ENCODE data around the gene XPC.

XPC gene

DNA sequence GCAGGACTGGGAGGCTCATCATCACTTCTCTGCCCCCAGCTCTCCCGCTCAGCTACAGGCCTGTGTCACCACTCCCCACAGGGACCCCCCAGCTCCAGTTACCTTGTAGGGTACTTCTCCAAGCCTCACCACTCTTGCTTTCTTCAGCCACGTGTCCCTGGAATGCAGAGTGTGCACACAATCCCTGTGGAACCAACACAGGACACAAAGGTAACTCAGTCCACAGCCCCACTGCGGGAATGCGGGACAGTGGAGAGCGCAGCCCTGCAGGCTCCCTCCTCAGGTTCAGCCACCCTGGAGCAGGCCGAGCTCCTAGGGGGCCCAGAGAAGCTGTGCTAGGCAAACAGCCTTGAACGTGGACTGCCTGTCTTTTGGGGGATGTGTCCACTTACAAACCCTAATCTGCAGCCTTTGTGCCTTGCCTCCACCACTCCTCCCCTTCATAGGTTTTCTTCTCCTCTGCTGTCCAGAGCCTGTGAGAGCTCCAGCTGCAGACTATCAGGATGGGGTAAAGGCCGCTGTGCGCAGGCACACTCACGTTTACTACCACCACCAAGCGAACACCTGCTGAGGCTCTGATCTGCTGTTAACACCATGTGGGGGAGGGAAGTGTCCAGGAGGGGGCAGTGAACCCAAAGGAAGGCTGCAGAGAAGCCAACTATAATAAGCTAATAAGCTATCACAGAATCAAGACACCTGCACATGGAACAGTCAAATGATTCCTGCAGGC is 26.0 kb downstream of the XPC start:
- DNase-seq (ENCODE audit: insufficient read length): no peak
- no peak for FAIRE-seq
- TF ChIP-seq POLR2A (IDR thresholded peaks at IDR 0.05; ENCODE audit: low read depth, low read length): no peak
- TF ChIP-seq TAF1 (IDR thresholded peaks at IDR 0.05; ENCODE audit: borderline replicate concordance, low read depth, low read length): no peak
- no peak for TF ChIP-seq POLR2AphosphoS5 (IDR thresholded peaks at IDR 0.05; ENCODE audit: low read depth, low read length)

DNA sequence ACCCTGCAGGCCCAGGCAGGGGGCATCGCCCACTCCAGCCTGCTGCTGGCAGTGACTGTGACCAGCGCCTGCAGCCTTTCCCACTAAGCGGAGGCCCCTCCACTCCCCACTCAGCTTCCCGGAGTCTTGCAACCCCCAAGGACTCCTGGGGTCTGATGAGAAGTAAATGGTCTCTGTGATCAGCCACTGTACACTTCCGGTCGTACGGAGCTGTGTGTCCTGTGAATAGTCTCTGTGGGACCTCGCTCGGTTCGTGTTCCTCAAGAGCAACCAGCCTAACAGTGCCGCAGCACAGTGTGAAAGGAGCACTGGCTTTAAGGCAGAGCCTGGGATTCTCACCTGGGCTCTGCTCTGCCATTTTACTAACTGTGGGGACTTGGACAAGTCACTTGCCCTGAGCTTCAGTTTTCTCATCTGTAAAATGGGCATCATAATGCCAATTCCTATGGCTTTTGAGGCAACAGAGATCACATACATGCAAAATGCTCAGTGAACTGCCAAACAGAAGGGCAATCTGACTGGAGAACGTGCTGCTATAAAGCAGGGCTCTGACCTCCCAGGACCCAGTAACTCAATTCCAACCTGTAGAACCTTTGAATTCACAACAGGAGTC is 26.8 kb downstream of the XPC start:
- DNase-seq (ENCODE audit: insufficient read length): no peak
- no peak for TF ChIP-seq TAF1 (IDR thresholded peaks at IDR 0.05; ENCODE audit: borderline replicate concordance, low read depth, low read length)
- TF ChIP-seq POLR2A (IDR thresholded peaks at IDR 0.05; ENCODE audit: low read depth, low read length): no peak
- no peak for TF ChIP-seq POLR2AphosphoS5 (IDR thresholded peaks at IDR 0.05; ENCODE audit: low read depth, low read length)
- no peak for FAIRE-seq

DNA sequence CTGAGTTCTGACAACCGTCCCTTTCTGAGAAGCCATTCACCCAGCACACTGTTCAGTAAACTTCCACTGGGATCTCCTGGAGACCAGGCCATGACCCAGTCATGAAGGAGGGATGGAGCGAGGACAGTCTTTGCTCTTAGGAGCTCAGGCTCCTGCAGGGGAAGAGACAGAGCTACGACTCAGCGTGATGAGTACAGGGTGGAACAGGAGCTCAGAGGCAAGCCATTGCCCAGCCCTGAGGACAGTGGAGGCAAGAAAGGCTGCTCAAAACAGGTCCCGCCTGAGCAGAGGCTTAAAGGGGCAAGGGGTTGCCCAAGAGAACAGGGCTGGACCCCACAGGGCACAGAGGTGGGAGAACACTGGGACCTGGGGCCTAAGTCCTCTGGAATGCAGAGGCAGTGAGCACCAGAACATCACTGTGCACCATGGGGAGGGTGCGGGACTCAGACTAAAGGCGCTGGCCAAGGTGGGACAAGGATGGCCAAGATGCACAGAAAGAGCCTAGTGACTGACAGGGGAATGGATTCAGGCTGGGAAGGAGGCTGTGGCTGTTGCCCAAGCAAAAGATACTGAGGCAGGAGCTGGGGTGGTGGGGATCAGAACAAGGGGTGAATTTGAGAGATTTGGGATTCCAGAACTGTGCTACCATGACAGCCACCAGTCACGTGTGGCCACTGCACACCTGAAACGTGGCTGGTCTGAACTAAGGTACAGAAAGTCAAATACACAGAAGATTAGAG is 27.7 kb downstream of the XPC start:
- DNase-seq (ENCODE audit: insufficient read length) (no peak), FAIRE-seq (no peak)

DNA sequence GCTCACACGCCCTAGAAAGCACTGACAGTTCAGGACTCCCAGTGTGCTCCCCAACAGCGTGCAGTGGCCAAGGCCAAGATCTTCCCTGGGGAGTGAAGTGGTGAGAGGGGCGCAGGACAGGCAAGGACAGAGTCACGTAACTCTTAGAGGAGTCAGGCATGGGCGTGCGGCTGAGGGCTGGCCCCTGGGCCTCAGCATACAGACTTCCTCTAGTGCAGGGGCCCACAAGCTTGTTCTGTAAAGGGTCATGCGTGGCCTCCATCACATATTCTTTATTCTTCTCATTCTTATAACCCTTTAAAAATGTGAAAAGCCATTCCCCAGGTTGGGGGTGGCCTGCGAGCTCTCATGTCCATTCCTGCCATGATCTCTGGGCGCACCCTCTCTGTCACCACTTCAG is 28.3 kb downstream of the XPC start:
- FAIRE-seq: no peak
- TF ChIP-seq POLR2AphosphoS5 (IDR thresholded peaks at IDR 0.05; ENCODE audit: low read depth, low read length) (no peak), TAF1 (IDR thresholded peaks at IDR 0.05; ENCODE audit: borderline replicate concordance, low read depth, low read length) (no peak), POLR2A (IDR thresholded peaks at IDR 0.05; ENCODE audit: low read depth, low read length) (no peak)

More for the DNA sequence above, 27.7 kb downstream of the XPC start:
- TF ChIP-seq POLR2AphosphoS5 (IDR thresholded peaks at IDR 0.05; ENCODE audit: low read depth, low read length) (no peak), POLR2A (IDR thresholded peaks at IDR 0.05; ENCODE audit: low read depth, low read length) (no peak), TAF1 (IDR thresholded peaks at IDR 0.05; ENCODE audit: borderline replicate concordance, low read depth, low read length) (no peak)

DNA sequence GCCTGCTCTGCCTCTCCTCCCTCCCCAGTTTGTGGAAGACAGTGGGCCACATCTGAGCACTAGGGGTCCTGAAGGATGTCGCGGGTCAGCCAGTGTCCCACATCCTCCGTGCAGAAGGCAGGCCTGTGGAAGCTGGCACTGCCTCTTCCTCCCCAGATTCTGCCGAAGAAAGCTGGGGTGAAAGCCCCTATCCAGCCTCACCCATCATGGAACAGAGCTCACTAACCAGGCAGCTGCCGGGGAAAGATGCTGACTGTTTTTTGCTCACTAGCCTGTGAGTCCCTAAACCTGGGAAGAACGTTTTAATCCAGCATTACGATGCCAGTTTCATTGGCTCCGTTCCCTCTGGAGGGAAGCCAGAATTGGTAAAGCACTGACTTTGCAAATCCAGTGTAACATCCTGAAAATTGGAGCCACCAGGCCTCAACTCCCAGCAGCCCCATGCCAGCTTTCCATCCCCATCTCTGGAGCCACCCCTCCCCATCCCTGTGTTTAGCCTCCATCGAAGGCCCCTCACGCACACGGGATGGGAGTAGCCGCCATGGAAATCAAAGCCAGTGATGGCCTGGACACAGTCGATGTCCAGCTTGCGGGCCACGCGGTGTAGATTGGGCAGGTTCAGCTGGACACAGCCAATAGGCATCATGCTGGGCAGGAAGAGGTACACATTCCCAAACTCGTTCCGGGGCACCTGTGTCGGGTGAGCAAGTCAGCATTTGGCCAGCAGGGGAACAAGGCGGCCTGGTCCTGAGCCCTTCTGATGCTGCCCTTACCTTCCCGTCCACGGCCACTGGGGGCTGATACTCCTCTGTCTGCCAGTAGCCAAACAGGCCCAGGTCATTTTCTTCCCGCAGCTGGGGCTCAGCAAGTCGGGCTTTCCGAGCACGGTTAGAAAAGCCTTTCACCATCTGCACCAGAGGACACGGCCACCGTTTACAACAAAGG is 30.1 kb downstream of the XPC start:
- TF ChIP-seq TAF1 (IDR thresholded peaks at IDR 0.05; ENCODE audit: borderline replicate concordance, low read depth, low read length): no peak
- TF ChIP-seq POLR2A (IDR thresholded peaks at IDR 0.05; ENCODE audit: low read depth, low read length): no peak
- no peak for TF ChIP-seq POLR2AphosphoS5 (IDR thresholded peaks at IDR 0.05; ENCODE audit: low read depth, low read length)
- FAIRE-seq (no peak), DNase-seq (ENCODE audit: insufficient read length) (no peak)

More for the DNA sequence above, 28.3 kb downstream of the XPC start:
- no peak for DNase-seq (ENCODE audit: insufficient read length)

DNA sequence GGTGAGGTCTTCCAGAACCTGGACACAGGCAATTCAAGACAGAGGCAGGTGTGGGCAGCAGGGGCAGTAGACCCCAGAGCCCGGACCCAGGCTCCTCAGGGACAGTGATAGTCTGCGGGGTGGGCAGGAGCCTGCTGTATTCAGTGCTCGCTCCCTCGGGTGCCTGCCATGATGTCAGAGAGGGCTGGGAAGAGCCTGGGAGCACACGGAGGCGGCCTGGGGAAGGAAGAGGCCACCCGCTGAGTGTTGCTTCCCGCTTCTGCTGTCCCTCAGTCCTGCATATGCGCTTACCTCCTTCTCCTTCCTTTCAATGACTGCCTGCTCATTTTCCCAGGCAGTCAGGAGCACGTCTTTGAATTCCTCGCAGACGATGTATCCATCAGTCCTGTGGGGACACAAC is 30.8 kb downstream of the XPC start:
- TF ChIP-seq POLR2AphosphoS5 (IDR thresholded peaks at IDR 0.05; ENCODE audit: low read depth, low read length) (no peak), TAF1 (IDR thresholded peaks at IDR 0.05; ENCODE audit: borderline replicate concordance, low read depth, low read length) (no peak), POLR2A (IDR thresholded peaks at IDR 0.05; ENCODE audit: low read depth, low read length) (no peak)
- FAIRE-seq: no peak
- DNase-seq (ENCODE audit: insufficient read length): no peak

DNA sequence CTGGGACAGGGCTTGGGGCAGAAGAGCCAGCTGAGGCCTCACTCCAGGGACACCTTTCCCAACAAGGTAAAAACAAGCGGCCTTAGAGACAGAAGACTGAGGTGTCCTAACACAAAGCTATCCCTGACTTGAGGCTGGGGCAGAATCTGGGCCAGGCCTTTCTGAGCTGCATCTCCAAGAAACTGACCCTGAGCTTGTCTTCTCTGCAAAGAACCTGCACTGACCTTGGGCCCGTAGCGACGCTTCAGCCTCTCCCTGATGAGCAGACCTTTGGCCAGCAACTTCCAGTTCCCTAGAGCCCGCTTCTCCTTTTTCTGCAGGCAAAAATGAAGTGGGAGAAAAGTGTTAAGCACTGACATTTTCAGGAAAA is 31.4 kb downstream of the XPC start:
- FAIRE-seq (no peak), DNase-seq (ENCODE audit: insufficient read length) (no peak)
- no peak for TF ChIP-seq POLR2A (IDR thresholded peaks at IDR 0.05; ENCODE audit: low read depth, low read length)
- no peak for TF ChIP-seq POLR2AphosphoS5 (IDR thresholded peaks at IDR 0.05; ENCODE audit: low read depth, low read length)
- TF ChIP-seq TAF1 (IDR thresholded peaks at IDR 0.05; ENCODE audit: borderline replicate concordance, low read depth, low read length): no peak

DNA sequence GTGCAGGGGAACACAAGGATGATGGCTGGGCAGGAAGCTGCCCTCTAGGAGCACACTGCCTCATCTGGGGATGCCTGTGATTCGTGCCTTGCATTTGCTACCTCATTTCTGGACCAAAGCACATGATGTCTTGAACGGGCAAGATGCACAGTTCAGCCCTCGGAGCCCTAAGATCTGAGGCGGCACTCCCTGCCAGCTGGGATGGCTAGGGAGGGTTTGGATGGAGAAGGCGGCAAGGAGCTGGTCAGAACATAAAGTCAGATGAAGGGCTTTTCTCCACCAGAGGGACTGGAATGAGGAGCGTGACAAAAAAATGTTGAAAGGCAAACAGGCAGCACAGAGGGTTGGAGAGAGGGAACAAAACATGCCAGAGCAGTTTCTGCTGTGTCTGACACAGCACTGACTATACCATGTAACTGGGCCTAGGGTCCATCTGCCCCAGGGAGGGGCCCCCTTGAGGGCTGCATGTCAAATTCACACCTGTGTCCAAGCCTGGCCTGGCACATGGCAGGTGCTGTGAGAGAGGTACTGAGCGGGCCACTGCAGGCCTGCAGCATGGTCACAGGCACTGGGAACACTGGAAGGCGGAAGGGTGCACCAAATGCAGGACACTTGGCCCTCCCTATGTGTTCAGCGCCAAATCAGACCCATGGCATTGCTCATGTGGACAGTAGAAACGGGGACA is 31.9 kb downstream of the XPC start:
- TF ChIP-seq POLR2A (IDR thresholded peaks at IDR 0.05; ENCODE audit: low read depth, low read length): no peak
- TF ChIP-seq POLR2AphosphoS5 (IDR thresholded peaks at IDR 0.05; ENCODE audit: low read depth, low read length): no peak
- TF ChIP-seq TAF1 (IDR thresholded peaks at IDR 0.05; ENCODE audit: borderline replicate concordance, low read depth, low read length): no peak
- no peak for FAIRE-seq
- no peak for DNase-seq (ENCODE audit: insufficient read length)

DNA sequence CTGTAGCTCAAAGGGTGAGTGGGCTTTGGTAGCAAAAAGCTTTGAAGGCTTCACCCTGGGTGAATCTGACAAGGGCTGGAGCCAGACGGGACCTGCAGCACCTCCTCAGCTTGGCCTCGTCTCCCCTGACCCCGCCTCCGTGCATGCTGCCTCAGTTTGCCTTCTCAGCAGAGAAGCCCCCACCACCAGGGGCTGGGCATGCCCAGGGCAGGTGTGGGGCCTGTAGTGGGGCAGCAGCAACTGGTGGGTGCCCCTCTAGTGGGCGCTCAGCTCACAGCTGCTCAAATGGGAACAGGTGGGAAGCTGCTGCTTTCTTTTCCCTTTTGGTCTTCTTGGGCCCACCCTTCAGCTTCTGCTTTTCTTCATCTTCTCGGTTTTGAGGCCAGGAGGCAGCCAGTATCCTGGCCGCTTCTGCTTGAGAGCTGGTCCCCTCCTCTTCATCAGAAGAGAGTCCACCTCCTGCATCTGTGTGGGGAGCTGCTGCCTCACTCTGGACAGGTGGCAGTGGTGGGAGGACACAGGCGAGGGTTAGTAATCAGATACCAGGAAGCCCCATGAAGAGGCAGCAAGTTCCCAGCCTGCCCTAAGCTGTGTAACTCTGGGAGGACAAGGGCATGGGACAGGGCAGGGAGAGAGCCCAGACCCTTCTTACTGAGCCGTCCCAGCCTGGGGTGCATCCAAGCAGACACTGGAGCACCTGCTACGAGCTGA is 32.6 kb downstream of the XPC start:
- FAIRE-seq: no peak
- TF ChIP-seq POLR2AphosphoS5 (IDR thresholded peaks at IDR 0.05; ENCODE audit: low read depth, low read length) (no peak), TAF1 (IDR thresholded peaks at IDR 0.05; ENCODE audit: borderline replicate concordance, low read depth, low read length) (no peak), POLR2A (IDR thresholded peaks at IDR 0.05; ENCODE audit: low read depth, low read length) (no peak)

DNA sequence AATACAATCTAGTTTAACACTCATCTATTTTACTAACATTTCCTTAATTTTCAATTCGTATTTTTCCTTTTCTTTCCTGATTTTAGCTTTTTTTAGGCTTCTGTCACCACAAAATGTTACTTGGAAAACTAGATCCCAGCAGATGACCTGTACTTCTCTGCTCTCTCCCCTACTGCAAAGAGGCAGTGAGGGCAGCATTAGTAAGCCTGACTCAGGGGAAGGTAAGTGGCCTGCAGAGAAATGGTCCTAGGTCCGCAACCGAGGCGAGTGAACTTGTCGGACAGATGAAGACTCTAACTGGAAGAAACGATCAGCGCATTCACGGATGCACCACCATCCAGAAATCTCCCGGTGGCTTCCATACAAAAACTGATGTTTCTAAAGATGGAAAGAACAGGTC is 33.2 kb downstream of the XPC start:
- DNase-seq (ENCODE audit: insufficient read length): no peak
- TF ChIP-seq POLR2AphosphoS5 (IDR thresholded peaks at IDR 0.05; ENCODE audit: low read depth, low read length) (no peak), POLR2A (IDR thresholded peaks at IDR 0.05; ENCODE audit: low read depth, low read length) (no peak), TAF1 (IDR thresholded peaks at IDR 0.05; ENCODE audit: borderline replicate concordance, low read depth, low read length) (no peak)
- FAIRE-seq: no peak

More for the DNA sequence above, 32.6 kb downstream of the XPC start:
- no peak for DNase-seq (ENCODE audit: insufficient read length)

Measured in GM12892 (cell line).